ENCODE results near the gene MRPS9.

Gene MRPS9

GRCh38 chr2:105125920-105126319, 88.1 kb downstream of the MRPS9 start:
- no peak for DNase-seq

GRCh38 chr2:105126336-105126735, 88.5 kb downstream of the MRPS9 start:
- DNase-seq, result no peak

GRCh38 chr2:105127289-105127915, 89.5 kb downstream of the MRPS9 start:
- DNase-seq, result no peak

GRCh38 chr2:105129722-105130232, 91.9 kb downstream of the MRPS9 start:
- no peak for DNase-seq

- DNase-seq, result no peak
Observed at GRCh38 chr2:105130546-105130945, 92.7 kb downstream of the MRPS9 start.

GRCh38 chr2:105134081-105134480, 96.2 kb downstream of the MRPS9 start:
- DNase-seq, result no peak

GRCh38 chr2:105135436-105135835, 97.6 kb downstream of the MRPS9 start:
- DNase-seq, result no peak

- no peak for DNase-seq
Observed at GRCh38 chr2:105136394-105136793, 98.5 kb downstream of the MRPS9 start.

GRCh38 chr2:105138643-105139042, 100.8 kb downstream of the MRPS9 start:
- DNase-seq, result no peak

- no peak for DNase-seq
Observed at GRCh38 chr2:105139556-105140239, 101.8 kb downstream of the MRPS9 start.

- no peak for DNase-seq
Observed at GRCh38 chr2:105140240-105140568, 102.3 kb downstream of the MRPS9 start.

- no peak for DNase-seq
Observed at GRCh38 chr2:105141099-105141614, 103.3 kb downstream of the MRPS9 start.

- no peak for DNase-seq
Observed at GRCh38 chr2:105142239-105142638, 104.4 kb downstream of the MRPS9 start.

GRCh38 chr2:105143094-105143466, 105.2 kb downstream of the MRPS9 start:
- DNase-seq, result no peak

- no peak for DNase-seq
Observed at GRCh38 chr2:105143467-105144151, 105.7 kb downstream of the MRPS9 start.

GRCh38 chr2:105144152-105144940, 106.5 kb downstream of the MRPS9 start:
- no peak for DNase-seq

- DNase-seq, result no peak
Observed at GRCh38 chr2:105144941-105145300, 107.1 kb downstream of the MRPS9 start.

- no peak for DNase-seq
Observed at GRCh38 chr2:105149272-105149671, 111.4 kb downstream of the MRPS9 start.

Data from effector CD8-positive, alpha-beta T cell (primary cell).